Ascending aorta (tissue), 2 donors: ENCODE measurements around the gene ROBO3. TPM values are rescaled to one million over a fixed set of nuclear protein-coding genes. Genes with fewer than 3 reads are reported as not detected.

Source experiments
- DNase-seq, 2 donors: peaks; one replicate each; pipeline ENCODE4 v3.0.0-alpha.2; 2019; ENCODE audit warnings: low spot score in 2 of 2
- H3K27ac ChIP-seq, 2 donors: fragments of 200-600 bp; sonication (generic); one replicate each; pipeline ENCODE4 v1.5.1; 2016 to 2017; ENCODE audit warnings: mild to moderate bottlenecking in 1 of 2
- H3K27me3 ChIP-seq: fragments of 200-600 bp; sonication (generic); one replicate; pipeline ENCODE4 v1.5.1; 2017
- H3K36me3 ChIP-seq, 2 donors: fragments of 200-600 bp; sonication (generic); one replicate each; pipeline ENCODE4 v1.5.1; 2016
- H3K4me1 ChIP-seq, 2 donors: fragments of 200-600 bp; sonication (generic); one replicate each; pipeline ENCODE4 v1.5.1; 2016 to 2017; ENCODE audit warnings: mild to moderate bottlenecking in 1 of 2
- H3K4me3 ChIP-seq, 2 donors: fragments of 200-600 bp; sonication (generic); one replicate each; pipeline ENCODE4 v1.5.1; 2016 to 2017; ENCODE audit warnings: mild to moderate bottlenecking in 1 of 2
- H3K9me3 ChIP-seq, 2 donors: fragments of 200-600 bp; sonication (generic); one replicate each; pipeline ENCODE4 v1.5.1; 2016
- intact Hi-C: fragments of 100-400 bp; cut with DNase I; formaldehyde crosslinking; loops from one replicate; pipeline ENCODE4 v1.15.1; 2023
- total RNA-seq: library from RNA; depleted of rRNA; stranded (reverse); fragments of >200 nt; gene quantifications from one replicate; pipeline ENCODE4 v1.1.0, GENCODE V29; 2016
- TF ChIP-seq, protein P1 (sequence below), 3 experiments: fragments of 200-600 bp in 2 of 3; fragments of 450-650 bp in 1 of 3; sonication (generic) in 2 of 3; IDR thresholded peaks; one replicate each; pipeline ENCODE4 v1.5.1; 2016 to 2019; ENCODE audit warnings: antibody characterized with exemption in 3 of 3, mild to moderate bottlenecking in 1 of 3, moderate library complexity in 1 of 3

Gene ROBO3
- total RNA-seq, 1 donor from 2014 or later = 37.5 TPM

DNA sequence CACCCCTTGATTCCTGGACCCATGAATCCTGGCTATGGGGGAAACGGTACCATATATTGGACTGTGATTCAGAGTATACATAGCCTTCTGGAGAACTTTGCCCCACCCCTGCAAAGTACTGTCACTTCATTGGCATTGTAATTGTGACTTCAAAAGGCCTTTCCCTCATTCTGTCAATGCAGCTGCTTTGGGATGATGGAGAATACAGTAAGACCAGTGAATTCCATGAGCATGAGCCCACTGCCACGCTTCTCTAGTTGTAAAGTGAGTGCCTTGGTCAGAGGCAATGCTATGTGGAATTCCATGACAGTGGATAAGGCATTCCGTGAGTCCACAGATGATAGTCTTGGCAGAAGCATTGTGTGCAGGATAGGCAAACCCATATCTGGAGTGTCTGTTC lies 39.4 kb upstream of the ROBO3 start:
- Histone ChIP-seq H3K4me3 (no peak overlapping the region), H3K27ac (no peak overlapping the region), H3K27me3 (no peaks in the 10 kb centered on the region), H3K9me3 (no peaks in the 10 kb centered on the region), H3K36me3 (no peaks in the 10 kb centered on the region), H3K4me1 (no peaks in the 10 kb centered on the region)
- intact Hi-C loops = no loop called here
- TF ChIP-seq, protein P1, sequence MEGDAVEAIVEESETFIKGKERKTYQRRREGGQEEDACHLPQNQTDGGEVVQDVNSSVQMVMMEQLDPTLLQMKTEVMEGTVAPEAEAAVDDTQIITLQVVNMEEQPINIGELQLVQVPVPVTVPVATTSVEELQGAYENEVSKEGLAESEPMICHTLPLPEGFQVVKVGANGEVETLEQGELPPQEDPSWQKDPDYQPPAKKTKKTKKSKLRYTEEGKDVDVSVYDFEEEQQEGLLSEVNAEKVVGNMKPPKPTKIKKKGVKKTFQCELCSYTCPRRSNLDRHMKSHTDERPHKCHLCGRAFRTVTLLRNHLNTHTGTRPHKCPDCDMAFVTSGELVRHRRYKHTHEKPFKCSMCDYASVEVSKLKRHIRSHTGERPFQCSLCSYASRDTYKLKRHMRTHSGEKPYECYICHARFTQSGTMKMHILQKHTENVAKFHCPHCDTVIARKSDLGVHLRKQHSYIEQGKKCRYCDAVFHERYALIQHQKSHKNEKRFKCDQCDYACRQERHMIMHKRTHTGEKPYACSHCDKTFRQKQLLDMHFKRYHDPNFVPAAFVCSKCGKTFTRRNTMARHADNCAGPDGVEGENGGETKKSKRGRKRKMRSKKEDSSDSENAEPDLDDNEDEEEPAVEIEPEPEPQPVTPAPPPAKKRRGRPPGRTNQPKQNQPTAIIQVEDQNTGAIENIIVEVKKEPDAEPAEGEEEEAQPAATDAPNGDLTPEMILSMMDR (IDR thresholded peaks at IDR 0.05) = no peak
- DNase-seq = no peak

DNA sequence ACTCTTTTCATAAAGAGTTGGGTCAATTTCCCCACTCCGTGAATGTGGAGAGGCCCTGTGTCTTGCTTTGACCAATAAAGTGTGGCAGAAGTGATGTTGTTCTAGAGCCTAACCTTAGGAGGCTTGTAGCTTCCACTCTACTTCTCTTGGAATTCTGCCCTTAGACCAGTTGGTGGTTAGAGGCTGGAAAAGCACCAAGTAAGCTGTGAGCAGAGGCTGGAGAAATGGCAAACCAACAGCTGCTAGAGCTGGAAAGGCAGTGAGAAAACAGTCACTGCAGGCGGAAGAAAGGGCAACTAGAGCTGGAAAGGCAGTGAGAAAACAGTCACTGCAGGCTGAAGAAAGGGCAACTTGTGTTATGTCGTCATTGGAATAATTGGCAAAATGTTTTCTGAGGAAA lies 35.2 kb upstream of the ROBO3 start:
- Histone ChIP-seq H3K27me3 (no peaks in the 10 kb centered on the region), H3K9me3 (no peaks in the 10 kb centered on the region), H3K27ac (no peak overlapping the region), H3K4me1 (no peaks in the 10 kb centered on the region), H3K36me3 (no peaks in the 10 kb centered on the region), H3K4me3 (no peak overlapping the region)
- TF ChIP-seq, protein P1 (IDR thresholded peaks at IDR 0.05) = no peak
- DNase-seq = no peak
- intact Hi-C loops = no loop called here

DNA sequence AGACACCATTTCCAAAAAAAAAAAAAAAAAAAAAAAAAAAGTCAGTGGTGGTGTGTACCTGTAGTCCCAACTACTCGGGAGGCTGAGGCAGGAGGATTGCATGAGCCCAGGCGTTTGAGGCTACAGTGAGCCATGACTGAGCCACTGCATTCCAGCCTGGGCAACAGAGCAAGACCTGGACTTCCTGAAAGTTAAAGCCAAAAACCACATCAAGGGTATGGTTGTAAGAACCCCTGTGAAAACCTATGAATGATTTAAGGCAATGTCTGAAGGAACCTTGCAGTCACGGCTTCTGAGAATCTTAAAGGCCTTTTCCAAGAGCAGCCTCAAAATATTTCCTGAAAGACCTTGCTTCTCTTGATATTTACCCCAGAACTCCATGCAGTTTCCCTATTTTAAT lies 34.5 kb upstream of the ROBO3 start:
- Histone ChIP-seq H3K4me3 (no peak overlapping the region), H3K27me3 (no peaks in the 10 kb centered on the region), H3K36me3 (no peaks in the 10 kb centered on the region), H3K4me1 (no peaks in the 10 kb centered on the region), H3K27ac (no peak overlapping the region), H3K9me3 (no peaks in the 10 kb centered on the region)
- TF ChIP-seq, protein P1 (IDR thresholded peaks at IDR 0.05) = no peak
- intact Hi-C loops = no loop called here
- DNase-seq = no peak

DNA sequence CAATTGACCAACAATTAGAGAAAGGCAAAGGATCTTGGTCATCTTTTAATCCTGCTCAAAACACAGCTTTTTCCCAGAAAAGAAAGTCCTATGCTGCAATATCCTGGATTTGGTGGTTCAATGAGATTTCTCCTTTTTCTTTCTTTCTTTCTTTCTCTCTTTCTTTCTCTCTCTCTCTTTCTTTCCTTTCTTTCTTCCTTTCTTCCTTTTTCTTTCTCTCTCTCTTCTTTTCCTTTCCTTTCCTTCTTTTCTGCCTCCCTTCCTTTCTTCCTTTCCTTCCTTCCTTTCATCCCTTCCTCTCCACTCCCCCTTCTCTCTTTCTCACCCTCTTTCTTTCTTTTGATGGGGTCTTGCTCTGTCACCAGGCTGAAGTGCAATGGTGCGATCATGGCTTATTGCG lies 33.3 kb upstream of the ROBO3 start:
- TF ChIP-seq, protein P1 (IDR thresholded peaks at IDR 0.05) = no peak
- Histone ChIP-seq H3K4me1 (peaks cover 0 to 3% of the 10 kb centered on the region in 2 donors), H3K9me3 (no peaks in the 10 kb centered on the region), H3K27ac (no peak overlapping the region), H3K4me3 (no peak overlapping the region), H3K27me3 (no peaks in the 10 kb centered on the region), H3K36me3 (no peaks in the 10 kb centered on the region)
- DNase-seq = no peak
- intact Hi-C loops = no loop called here

DNA sequence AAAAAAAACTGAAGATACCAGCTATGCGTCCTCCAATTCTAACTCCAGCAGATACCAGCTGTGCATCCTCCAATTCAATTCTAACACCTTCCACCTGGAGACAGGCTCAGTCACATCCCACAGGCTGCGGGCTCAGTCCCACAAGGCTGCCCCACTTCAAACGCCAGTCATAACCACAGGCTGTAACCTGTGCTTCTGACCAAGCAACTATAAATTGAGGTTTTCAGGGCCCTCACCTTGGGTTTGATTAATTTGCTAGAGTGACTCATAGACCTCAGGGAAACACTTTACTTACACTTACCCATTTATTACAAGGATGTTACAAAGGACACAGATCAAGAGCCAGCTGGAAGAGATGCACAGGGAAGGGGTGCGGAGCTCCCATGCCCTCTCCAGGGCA lies 32.7 kb upstream of the ROBO3 start:
- H3K9me3 ChIP-seq = no peaks in the 10 kb centered on the region
- DNase-seq = no peak
- no peak overlapping the region for H3K4me3 ChIP-seq
- intact Hi-C loops = no loop called here
- TF ChIP-seq, protein P1 (IDR thresholded peaks at IDR 0.05) = no peak
- no peaks in the 10 kb centered on the region for H3K27me3 ChIP-seq
- no peaks in the 10 kb centered on the region for H3K36me3 ChIP-seq
- peaks cover 0 to 3% of the 10 kb centered on the region in 2 donors for H3K4me1 ChIP-seq
- H3K27ac ChIP-seq = no peak overlapping the region

DNA sequence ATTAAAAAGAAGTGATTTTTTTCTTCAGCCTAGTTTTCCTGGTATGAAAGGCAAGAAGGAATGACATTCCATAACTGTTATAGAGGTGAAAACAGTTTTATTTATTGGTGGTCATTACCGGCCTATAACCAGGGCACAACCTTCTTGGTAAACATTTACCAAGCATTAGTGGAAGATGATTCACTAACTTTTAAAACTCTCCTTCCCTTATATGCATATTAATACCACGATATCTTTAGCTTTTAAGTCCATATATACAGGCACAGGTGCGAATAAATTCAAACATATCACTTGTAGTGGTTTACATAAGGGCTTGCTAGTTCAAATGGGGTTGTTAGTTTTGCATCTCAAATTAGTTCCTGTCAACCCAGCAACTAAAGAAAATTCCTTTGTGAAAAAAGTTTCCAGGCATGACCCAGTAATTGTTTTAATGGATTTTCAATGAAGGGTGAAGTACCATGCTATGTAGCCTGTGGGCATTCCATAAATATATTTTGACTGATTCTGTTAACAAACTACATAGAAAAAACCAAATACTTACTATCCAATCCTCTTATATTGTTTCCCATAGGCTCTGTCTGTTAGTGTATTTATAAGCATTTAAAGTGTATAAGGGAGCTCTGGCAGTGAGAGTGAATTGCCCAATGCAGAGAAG lies 30.6 kb upstream of the ROBO3 start:
- no peak for DNase-seq
- intact Hi-C loops = loop anchor here (5.0 kb wide), 1 partner anchor 92 kb away; no protein-coding TSS in a partner anchor
- TF ChIP-seq, protein P1 (IDR thresholded peaks at IDR 0.05) = no peak

More for the DNA sequence above, 30.6 kb upstream of the ROBO3 start:
- H3K4me3 ChIP-seq = no peak overlapping the region
- peaks cover 6 to 12% of the 10 kb centered on the region in 2 donors for H3K4me1 ChIP-seq
- no peaks in the 10 kb centered on the region for H3K9me3 ChIP-seq
- H3K36me3 ChIP-seq = no peaks in the 10 kb centered on the region
- peaks cover 13% of the 10 kb centered on the region for H3K27me3 ChIP-seq
- H3K27ac ChIP-seq = no peak overlapping the region
